Glomerular visceral epithelial cell (primary cell): ENCODE data around the gene SEPTIN2.

ENCODE experiments used
- DNase-seq: peaks from one replicate; pipeline ENCODE4 v3.0.0-alpha.2; 2016; ENCODE audit errors: extremely low spot score

SEPTIN2 gene

DNA sequence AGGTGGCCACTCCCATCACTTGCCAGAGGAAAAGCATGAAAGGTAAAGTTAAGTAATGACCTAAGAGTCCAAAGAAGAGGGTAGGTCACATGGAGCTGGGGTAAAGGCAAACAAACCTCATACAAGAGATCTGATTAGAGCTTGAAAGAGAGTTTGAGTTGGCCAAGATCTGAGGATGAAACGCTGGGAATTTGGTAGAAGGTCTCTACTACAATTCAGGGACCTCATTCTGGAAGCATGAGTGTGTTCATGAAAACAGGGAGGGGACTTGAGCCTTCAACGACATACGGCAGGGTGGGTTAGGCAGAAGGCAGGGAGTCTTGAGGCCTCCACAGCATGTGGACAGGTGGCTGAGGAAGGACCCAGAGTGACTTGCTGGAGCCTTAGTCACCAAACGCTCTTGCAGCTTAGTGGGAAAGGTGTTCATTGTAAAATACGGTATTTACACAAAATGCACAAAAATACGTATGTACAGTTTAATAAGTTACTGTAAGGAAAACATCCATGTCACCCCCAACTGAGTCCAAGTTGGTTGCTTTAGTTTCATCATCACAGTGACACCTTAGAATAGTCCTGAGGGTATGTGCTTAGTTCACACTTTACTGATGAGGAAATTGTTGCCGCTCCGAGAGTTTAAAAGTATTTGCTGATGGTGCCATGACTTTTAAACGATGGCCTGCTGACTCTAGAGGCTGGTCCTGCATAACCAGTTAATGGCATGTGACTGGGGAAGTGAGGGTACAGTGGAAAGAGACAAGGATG lies 35.3 kb downstream of the SEPTIN2 start:
- DNase-seq, result peak; percentile 64

DNA sequence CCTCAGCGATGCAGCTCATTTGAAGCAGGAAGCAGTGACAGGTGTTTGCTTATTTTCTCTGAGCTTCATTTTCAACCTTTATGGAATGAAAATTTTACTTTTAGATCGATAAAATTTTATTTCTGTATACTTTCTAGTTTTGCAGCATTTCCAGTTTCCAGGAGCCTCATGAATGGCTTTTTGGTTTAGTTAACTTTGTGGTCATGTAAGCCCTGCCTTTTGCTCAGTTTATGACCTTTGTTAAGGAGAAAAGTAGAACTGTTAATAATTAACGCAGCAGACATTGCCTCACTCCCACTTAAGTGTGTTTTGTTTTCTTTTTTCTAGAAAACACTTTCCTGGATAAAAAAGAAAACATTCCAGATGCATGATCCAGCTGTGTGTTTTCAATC lies 35.9 kb downstream of the SEPTIN2 start:
- peak; percentile 78 for DNase-seq

DNA sequence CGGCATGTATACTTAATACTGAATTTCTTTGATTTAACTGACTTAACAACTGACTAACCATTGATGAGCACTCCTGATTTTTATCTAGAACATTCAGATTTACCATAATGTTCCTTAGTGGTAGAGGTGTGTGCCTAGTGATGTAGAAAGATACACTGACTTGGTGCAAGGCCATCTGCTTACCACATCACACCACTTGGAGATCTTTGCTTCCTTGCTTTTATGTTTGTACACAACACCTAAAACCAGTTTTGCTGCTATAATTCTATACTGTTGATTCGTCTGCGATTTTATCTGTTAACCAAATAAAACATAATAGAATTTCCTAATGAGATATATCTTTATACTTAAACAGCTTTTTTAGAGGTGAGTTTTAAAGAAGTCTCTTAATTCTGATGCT lies 36.5 kb downstream of the SEPTIN2 start:
- DNase-seq, result no peak

DNA sequence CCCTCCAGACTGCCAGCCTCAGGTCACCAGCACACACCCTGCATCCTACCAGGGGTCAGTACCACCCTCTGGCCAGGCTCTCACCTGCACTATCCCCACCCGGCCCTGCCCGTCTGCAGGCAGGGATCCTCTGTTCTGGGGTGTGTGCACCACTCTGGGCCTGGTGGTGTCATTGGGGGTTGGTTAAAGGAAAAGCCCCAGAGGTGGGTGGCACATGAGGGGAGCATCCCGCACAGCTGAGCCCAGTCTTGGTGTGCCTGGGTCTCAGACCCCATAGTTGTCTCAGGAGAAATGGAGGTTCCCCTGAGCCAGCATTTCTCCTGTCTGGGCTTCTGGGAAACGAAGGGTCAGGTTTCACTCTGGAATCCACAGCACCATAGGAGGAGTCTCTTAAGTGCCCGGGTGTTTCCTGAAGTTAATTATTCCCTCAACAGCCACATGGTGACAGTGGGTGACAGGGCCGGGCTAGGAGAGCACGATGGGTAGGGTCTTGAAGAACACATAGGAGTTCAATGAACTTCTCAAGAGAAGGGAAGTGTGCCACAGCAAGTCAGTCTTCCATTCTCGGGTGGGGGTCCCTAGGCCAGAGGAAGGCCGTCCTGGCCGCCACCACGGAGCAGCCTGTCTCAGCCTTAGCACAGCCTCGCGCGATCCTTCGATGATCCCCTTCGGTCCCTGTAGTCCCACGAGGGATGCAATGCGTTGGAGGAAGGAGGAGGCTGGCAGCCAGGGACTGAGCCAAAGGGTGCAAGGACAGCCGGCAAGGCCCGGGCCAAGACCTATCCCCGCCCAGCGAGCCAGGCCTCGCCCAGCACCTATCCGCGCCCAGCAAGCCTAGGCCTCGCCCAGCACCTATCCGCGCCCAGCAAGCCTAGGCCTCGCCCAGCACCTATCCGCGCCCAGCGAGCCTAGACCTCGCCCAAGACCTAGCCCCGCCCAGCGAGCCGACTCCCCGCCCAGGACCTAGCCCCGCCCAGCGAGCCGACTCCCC lies 39.2 kb downstream of the SEPTIN2 start:
- DNase-seq, result peak; percentile 86

DNA sequence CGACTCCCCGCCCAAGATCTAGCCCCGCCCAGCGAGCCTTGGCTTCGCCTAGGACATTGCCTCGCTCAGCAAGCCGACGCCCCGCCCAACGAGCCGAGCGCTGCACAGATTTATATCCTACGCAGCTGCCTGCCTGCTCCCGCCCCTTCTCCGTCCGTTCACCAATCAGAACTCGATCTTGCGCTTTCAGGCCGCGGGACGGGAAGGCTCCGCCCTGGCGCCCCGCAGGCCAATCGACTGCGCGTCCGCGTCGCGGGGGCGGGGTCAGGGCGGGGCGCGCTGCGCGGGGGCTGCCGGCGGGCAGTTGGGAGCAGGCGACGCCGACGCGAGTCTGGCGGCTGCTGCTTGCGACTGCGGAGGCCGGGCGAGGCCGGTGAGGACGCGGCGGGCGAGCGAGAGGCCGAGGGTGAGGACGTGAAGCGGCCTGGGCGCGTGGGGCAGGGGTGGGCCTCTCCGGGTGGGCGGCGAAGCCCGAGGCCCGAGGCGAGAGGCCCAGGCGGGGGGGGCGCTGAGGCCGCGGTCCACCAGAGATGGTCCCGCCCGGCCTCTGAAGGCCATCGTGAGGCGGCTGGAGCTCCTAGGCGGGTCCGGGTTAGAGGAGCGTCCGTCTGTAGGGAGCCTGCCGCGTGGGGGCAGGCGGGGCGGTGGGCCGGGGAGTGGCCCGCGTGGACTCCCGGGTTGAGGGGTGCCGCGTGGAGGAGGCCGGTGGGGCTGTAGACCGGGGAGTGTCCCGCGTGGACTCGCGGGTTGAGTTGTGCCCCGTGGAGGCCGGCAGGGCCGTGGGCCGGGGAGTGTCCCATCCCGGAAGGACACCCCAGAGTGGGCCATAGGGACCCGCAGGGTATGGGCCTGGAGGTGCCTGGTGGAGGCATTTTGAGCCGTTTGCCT lies 40.5 kb downstream of the SEPTIN2 start, which contains the start of gene FARP2:
Gene FARP2, plus strand, starts transcription at position 303 of the 888 bp plus-strand sequence. CDS start 16,823 bp downstream, outside the sequence.
- peak; percentile 100 for DNase-seq

DNA sequence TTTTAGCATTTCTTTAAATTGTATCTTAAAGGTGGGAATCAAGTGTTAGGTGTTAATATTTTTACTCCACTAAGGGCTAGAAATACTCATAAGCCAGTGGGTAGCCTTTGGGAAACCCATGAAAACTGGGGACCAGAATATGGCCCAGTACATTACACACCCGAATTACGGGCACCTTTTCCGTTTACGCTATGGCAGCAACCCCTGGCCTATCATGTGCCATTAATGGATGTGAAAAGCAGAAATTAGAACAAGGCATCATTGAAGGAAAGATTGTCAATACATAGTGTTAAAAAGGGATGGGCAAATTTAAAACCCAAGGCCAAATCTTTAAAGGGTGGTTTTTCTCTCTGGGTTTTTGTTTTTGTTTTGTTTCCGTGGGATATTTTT lies 41.1 kb downstream of the SEPTIN2 start:
- peak; percentile 9 for DNase-seq

DNA sequence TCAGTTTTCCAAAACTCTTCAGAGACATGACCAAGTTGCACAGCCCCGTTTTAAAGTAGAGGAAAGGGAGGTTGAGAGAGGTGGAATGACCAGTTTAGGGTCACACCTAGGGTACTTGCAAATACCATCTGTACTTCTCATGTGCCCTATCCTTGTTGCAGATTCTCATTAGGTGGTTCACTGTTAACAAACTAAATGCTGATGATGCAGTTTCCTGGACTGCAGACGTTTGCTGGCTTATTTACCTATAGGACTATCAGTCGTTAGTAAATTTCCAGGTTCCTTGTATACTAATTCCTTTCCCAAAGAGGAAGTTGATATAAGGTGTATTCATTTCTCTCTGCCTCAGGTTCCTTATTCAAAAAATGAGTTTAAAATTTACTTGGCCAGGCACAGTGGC lies 41.8 kb downstream of the SEPTIN2 start:
- no peak for DNase-seq

DNA sequence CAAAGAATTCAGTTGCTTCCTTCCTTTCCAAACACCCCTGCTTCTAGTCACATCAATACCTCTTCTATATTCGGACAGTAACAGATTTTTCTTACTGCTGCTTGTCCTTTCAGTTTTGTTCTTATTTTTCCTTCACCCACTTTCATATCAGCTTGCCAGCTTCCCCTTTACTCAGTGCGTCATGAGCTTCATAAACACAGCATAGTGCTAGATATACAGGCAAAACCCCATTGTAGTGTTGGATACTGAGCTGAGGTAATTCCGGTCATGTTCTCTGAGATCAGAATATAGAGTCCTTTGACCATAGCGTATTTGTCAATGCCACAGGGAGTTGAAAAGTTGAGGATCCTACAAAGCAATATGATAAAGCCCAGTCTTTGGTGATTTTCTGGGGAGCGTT lies 42.7 kb downstream of the SEPTIN2 start:
- no peak for DNase-seq

DNA sequence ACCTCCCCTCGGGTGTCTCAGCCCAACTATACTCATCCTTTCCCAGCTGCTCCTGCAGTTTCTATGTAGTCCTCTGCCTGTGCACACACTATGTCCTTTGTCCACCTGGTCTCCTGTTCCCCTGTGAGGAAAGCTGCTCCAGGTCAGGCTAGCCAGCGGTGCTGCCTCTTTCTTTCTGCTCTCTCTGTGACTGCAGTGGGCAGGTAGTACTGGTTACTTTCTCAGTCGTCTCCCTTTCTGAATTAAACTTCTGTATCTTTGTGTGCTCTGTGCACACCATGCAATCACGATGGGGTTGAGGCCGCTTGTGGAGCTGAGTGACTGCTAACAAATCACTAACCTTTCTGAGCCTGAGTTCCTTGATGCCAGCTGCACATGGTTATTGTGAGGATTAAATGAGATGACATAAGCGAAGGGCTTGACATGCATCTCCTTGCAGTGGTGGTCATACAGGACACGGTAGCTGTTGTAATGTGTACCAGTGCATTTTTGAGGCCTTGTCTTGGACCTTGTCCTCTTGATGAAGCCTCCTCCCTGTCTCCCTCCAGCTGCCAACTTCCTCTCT lies 43.8 kb downstream of the SEPTIN2 start:
- no peak for DNase-seq

DNA sequence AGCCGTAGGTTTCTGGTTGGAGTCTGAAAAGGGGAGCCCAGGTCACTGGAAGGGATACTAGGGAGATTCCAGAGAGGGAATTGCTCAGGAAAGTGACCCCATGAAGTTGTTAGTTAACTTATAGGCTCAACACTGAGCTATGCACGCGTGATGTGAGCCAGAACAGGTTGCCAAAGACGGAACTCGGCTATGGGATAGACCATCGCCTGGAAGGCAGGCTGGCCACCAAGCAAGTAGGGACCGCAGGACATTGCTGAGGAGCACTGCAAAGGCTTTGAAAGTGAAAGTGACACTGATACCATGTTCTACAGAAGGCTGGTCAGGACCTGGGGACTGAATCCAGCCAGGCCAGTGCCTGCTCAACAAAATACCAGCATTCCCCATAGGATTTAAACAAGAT lies 47.7 kb downstream of the SEPTIN2 start:
- peak; percentile 40 for DNase-seq

DNA sequence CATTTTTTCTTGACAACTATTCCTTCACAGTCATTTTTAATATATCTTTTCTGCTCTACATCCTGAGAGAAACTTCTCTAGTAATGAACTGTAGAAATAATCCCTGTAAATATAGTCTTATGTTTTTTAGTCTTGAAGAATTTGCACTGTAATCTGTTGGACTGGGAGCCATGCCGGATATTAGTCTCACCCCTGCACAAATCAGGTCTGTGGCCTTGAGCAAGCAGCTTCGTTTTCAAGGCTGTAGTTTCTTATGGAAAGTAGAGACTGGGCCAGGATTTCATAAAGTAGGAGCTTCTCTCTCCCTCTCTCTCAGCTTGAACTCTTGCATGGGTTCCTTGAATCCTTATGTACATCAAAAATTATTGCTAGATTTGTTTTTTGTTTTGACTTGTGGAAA lies 49.1 kb downstream of the SEPTIN2 start:
- DNase-seq, result no peak

DNA sequence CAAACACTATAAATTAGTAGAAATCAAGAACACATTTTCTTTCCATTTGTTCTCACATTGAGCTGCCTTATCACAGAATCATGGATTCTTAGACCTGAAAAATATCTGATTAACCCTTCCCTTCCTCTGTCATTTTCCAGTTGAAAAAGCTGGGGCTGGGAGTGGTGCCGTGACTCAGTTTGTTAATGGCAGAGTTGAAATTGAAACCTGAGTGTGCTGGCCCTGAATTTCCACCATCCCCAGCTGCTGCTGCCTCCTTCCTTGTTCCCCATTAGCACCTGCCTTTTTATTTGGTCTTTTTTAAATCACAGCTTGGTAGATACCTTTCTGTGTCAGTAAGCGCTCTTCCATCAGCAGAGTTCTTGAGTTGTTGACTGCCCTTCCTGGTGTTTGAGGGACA lies 51.0 kb downstream of the SEPTIN2 start:
- no peak for DNase-seq

DNA sequence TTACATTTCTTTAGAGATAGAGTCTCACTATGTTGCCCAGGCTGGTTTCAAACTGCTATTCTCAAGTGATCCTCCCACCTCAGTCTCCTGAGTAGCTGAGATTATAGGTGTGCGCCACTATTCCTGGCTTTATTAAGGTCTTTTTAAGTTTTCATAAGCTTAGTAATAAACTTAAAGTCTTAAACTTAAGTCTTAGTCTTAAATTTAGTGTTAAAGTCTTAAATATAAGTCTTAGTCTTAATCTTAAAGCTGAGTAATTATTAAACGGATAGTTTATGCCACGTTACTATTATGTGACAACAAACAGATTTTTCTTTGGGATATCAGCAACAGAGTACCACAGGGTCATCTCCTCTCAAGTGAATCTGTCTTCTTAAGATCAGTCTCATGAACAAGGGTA lies 52.9 kb downstream of the SEPTIN2 start:
- no peak for DNase-seq

DNA sequence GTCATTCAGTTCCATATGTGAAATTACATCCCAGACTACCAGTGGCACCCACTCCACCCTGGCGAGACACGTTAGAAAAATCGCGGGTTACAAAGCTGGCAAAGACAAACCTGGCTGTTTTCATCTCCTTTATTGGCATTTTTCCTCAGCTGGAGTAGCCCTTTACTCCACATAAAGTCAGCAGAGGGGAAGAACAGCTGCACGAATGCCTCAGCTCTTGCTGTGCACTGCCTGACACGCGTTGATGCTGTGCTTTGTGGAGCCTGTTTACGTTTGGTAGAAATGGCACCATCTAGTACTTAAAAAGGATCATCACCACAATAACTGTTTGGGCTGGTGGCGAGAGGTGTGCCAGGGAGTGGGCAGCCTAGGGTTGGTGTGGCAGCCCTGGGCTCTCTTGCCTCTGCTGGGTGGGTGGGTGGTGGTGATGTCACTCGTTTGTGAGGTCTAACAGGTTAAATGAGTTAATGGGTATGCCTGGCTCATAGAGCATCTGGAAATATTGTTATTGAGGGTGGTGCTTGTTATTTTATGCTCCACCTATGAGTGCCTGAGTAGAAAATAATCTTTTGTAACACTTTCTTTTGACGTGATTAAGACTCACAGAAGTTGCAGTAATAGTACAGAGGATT lies 56.8 kb downstream of the SEPTIN2 start:
- no peak for DNase-seq

DNA sequence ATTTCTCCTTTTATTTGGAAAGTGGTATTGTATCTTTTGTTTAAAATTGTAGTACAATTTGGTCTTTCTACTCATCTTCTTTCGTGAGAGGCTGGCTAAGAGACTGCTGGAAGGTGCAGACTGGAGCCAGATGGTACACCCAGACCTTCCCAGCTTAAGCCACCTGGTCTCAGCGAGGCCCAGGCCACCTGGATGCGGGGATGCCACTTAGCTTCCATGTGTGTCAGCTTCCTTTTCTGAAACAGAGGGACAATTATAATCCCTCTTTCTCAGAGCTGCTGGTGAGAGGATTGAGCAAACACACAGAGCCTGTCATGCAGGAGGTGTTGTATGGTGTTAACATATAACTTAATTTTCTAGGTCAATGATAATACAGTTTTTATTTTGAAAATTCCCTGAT lies 57.7 kb downstream of the SEPTIN2 start:
- DNase-seq, result no peak

DNA sequence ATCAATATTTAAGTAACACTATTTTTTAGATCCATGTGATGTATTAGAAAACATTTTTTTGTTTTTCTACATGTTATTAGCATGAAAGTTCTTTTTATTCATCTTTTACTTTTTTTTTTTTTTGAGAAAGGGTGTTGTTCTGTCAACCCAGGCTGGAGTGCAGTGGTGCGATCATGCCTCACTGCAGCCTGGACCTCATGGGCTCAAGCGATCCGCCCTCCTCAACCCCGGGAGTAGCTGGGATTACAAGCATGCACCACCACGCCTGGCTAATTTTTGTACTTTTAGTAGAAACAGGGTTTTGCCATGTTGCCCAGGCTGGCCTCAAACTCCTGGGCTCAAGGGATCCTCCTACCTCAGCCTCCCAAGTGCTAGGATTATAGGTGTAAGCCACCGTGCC lies 58.2 kb downstream of the SEPTIN2 start:
- DNase-seq, result peak; percentile 44

DNA sequence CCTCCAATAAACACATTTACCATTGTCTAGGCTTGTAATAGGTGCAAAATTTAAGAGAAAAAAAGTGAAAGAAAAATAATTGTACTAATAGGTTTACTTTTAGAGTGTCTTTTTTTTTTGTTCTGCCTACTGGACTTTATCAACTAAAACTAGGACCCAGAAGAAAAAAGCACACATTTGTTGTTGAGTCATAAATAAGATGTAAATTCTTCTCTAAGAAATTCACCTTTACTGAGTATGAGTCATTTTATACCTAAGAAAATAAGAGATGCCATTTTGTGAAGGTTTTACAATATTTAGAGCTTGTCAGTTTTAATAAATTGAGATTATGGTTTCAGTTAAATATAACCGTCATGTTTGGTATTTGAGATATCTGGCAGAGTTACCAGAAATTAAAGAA lies 59.6 kb downstream of the SEPTIN2 start:
- no peak for DNase-seq

DNA sequence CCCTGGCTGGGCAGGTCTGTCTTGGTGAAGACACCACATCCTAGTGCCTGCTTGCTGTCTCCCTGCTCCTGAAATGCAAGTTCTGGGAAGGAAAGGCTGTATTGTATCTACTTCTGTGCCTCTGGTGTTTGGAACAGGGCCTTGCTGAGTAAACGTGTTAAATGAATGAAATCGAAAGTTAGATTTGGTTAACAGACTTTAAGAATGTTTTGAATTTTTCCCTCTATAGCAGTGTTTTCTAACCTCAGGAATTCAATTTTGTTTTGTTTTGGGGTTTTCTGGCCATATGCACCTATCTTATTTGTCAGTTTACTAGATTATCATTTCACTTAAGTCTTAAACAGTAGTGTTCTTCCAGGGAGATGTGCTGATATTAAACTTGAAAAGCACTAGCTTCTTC lies 61.1 kb downstream of the SEPTIN2 start:
- no peak for DNase-seq

DNA sequence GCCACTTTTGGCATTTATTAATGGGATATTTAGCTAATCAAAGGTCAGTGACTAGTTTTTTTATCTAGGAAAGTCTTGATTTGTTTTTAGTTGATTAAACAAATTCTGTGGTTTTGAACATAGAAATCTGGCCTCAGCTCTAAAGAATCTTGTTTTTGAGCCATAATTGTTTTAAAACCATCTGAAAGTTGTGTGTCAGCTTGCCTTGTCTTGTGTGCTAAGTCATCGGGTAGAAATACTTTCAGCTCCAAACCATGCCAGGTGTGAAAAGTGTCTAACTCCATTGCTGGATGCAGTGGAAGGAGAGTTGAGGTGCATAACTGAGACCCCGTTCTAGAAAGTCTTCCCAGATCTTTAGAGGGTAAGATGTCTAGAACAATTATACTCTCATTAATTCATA lies 63.1 kb downstream of the SEPTIN2 start:
- no peak for DNase-seq

DNA sequence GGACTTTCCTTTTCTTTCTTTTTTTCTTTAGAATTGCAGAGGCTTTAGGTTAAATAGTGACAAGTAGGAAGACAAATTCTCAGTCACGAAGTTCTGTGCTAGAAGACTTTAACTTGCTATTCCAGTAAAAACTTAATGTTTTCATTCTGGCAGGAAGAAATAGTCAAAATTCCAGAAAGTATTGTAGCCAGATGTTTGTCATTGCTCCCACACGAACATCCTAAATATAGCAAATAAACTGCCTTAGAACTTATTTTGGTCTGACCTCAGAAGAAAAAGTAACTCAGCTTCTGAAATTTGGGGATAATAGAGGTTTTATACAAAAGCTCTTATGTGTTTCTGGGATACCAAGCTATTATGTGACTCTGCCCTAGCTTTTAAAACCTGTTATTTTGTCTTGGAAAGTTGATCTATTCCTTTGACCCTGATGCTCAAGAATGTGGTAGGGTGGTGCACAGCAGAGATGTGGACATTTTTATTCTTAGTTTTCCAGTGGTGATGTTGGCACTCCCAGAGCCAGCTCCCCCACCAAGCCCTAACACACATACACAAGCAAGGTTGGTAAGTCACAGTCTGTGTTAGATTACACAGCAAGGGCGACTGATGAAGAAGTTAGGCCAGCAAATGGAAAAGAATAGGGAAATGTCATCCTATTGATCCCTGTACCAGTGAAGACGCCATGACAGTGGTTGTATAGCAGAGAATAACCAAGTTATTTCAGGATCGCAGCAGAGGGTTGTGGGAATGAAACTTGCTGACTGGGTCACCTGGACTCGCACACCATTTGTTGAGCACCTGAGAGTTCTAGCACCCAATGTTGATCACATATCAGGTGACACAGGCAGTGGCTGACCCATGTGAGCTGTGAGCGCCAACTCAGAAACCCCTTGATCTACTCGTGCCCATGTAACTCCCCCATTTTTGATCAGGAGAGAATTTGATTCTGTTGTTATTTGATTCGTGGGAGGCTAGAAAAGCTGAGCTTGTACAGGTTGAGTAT lies 64.1 kb downstream of the SEPTIN2 start:
- DNase-seq, result no peak
